ENCODE data around the gene GABBR2. TPM values are rescaled to one million over a fixed set of nuclear protein-coding genes. Genes with fewer than 3 reads are reported as not detected.
"Not testable (repeated sequence)": the region's sequence is repeated elsewhere in the genome, so short reads cannot be mapped to it uniquely, and the experiment has no call there.

Gene GABBR2
- total and polyA plus RNA-seq, 5 experiments from 2014 or later, result not detected

DNA sequence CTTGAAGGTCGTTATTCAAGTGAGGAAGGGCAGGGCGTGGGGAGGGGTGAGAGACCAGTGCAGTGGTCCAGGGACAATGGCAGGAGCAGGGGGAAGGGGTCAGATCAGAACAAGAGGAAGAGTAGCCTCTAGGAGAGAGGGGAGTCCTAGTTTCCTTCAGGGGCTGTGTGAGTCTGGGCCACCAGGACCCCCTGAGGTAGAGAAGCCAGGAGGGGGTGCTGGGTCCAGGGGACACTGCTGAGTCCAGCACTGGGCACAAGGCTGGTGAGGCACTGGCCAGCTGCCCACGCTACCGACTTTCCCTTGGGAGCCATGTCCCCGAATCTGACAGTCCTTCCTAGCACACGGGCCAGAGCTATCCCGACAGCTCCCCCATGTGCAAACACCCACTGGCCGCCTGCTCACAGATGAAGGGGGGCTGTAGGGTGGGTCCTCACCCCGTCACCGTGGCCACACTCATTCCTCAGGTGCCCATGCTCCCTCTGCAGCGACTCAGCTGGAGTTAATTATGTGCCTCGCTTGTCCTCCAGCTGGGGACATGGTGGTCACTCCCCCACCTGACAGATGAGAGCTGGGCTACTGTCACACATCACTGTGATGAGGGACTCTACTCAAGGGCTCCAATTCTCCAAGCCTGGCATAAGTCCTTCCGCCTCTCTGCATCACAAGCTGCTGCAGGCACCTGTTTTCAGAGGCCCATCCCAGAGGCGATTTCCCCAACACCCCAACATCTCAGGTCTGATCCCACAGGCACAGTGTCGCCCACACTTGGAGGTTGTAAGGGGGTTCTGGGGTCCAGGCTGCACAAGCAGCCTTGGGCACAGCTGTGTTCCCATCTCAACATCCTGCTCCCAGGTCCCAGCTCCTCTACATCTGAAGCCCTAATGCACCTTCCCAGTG, 115.1 kb downstream of the GABBR2 start:
- POLR2A ChIA-PET, result no interaction called here
- DNase-seq (no peak), ATAC-seq (no peak)
- Mint-ChIP-seq H3K27me3 (peaks cover 7 to 22% (median 15%) of the 10 kb centered on the region in 5 donors), H3K27ac (no peak overlapping the region), H3K4me3 (no peak overlapping the region), H3K9me3 (peaks cover 0 to 12% (median 0%) of the 10 kb centered on the region in 9 donors), H3K4me1 (no peaks in the 10 kb centered on the region), H3K36me3 (no peaks in the 10 kb centered on the region)

DNA sequence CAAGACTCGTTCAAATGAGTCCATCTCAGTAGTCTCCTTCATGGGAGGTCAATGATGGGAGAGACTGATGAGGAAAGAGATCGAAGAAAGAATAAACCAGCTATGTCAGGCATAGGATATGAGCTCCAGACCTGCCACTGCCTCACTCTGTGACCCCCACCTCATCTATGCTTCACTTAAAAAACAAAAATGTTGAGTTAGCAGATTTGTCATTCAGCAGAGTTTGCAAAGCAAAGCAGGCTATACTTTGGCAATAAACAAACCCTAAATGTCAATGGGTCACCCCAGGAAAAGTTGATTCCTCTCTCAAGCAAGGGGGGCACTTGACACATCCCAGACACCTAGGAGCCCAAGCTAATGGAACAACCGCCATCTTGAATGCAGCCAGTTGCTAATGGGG, 117.0 kb downstream of the GABBR2 start:
- Mint-ChIP-seq H3K9me3 (peaks cover 0 to 12% (median 0%) of the 10 kb centered on the region in 9 donors), H3K27ac (no peak overlapping the region), H3K27me3 (peaks cover 10 to 23% (median 15%) of the 10 kb centered on the region in 5 donors), H3K4me3 (no peak overlapping the region), H3K4me1 (no peaks in the 10 kb centered on the region), H3K36me3 (no peaks in the 10 kb centered on the region)
- ATAC-seq (no peak), DNase-seq (no peak)
- POLR2A ChIA-PET, result no interaction called here

DNA sequence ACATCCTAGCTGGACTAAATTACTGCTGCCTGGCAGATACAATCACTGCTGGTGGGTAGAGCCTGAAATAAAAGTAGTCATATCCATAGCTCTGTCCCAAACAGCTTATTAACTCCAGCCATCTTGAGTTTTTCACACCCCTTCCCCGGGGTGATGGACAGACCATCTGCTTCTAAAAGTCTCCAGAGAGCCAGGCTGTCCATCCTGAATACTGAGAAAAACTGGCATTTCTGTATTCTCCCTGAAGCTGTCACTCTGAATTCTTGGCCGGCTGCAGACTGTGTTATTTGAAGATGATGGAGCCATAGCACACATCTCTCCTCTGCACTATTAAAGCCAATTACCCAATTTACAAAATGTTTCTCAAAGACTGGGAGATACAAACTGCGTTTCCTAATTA, 118.6 kb downstream of the GABBR2 start:
- peaks cover 0 to 12% (median 0%) of the 10 kb centered on the region in 9 donors for H3K9me3 Mint-ChIP-seq
- H3K27me3 Mint-ChIP-seq, result peaks cover 10 to 27% (median 17%) of the 10 kb centered on the region in 5 donors
- POLR2A ChIA-PET, result no interaction called here
- no peak for DNase-seq
- no peaks in the 10 kb centered on the region for H3K4me1 Mint-ChIP-seq
- no peak overlapping the region for H3K4me3 Mint-ChIP-seq
- H3K36me3 Mint-ChIP-seq, result no peaks in the 10 kb centered on the region
- H3K27ac Mint-ChIP-seq, result no peak overlapping the region
- no peak for ATAC-seq

DNA sequence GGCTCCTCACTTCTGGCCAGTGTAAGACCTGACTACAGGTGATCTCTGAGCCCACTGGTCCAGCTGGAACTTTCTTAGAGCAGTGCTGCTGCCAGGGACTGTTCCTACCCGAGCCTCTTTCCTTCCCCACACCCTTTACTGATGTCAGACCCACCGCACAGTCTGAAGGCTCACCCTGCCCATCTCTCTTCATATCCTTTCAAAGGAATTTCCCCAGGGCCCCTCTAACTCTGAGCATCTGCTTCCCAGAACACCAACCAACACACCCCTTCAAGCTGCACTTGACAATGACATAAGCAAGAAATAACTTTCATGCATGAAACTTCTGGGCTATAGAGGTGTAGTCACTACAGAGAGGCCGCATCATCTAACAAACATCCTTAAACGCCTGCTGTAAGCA, 119.6 kb downstream of the GABBR2 start:
- DNase-seq (no peak), ATAC-seq (no peak)
- no peaks in the 10 kb centered on the region for H3K4me1 Mint-ChIP-seq
- no peak overlapping the region for H3K4me3 Mint-ChIP-seq
- POLR2A ChIA-PET, result no interaction called here
- no peak overlapping the region for H3K27ac Mint-ChIP-seq
- H3K36me3 Mint-ChIP-seq, result no peaks in the 10 kb centered on the region
- peaks cover 0 to 12% (median 2%) of the 10 kb centered on the region in 9 donors for H3K9me3 Mint-ChIP-seq
- H3K27me3 Mint-ChIP-seq, result peaks cover 14 to 31% (median 26%) of the 10 kb centered on the region in 5 donors

DNA sequence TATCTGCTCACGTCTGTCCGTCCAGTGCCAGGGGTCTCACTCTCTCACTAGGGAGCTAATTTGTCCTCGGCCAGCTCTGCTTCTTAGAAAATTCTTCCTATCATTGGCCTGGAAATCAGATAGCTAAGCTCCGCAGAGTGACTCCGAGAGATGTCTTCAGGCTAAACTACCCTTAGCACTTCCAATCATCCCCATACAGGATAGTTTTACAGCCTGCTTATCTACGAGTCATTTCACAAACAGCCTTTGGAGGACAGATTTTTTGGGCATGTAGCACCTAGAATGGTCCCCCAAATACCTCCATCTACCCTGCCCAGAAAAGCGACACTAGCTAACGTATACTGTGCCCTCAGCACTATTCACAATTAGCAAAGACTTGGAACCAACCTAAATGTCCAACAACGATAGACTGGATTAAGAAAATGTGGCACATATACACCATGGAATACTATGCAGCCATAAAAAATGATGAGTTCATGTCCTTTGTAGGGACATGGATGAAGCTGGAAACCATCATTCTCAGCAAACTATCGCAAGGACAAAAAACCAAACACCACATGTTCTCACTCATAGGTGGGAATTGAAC, 123.8 kb downstream of the GABBR2 start:
- POLR2A ChIA-PET, DNase-seq, H3K4me3 Mint-ChIP-seq, H3K36me3 Mint-ChIP-seq, H3K9me3 Mint-ChIP-seq, H3K27ac Mint-ChIP-seq, H3K4me1 Mint-ChIP-seq, ATAC-seq: not testable (repeated sequence)
- peaks cover 5 to 37% (median 22%) of the 10 kb centered on the region in 5 donors for H3K27me3 Mint-ChIP-seq

DNA sequence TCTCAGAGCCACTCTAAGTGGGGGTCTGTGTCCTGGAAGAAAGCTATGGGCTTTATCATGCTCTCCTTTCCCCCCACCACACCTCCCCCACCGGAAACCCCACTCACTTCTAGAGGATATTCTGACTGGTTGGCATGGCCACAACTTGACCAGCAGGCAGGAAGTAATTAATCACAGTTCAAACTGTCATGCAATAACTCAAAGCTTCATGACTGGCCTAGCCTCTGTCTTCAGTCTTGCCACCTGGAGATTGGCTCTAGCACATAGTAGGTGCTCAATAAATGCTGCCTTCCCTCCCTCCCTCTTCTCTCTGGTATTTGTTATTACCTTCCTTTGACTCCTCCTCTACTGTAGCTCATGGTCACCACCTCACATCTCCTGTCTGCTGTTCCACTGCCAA, 124.7 kb downstream of the GABBR2 start:
- Mint-ChIP-seq H3K9me3 (peaks cover 0 to 4% (median 0%) of the 10 kb centered on the region in 9 donors), H3K27me3 (peaks cover 6 to 37% (median 22%) of the 10 kb centered on the region in 5 donors), H3K36me3 (no peaks in the 10 kb centered on the region), H3K4me1 (no peaks in the 10 kb centered on the region), H3K4me3 (no peak overlapping the region), H3K27ac (no peak overlapping the region)
- POLR2A ChIA-PET, result no interaction called here
- ATAC-seq, result no peak
- DNase-seq, result no peak

DNA sequence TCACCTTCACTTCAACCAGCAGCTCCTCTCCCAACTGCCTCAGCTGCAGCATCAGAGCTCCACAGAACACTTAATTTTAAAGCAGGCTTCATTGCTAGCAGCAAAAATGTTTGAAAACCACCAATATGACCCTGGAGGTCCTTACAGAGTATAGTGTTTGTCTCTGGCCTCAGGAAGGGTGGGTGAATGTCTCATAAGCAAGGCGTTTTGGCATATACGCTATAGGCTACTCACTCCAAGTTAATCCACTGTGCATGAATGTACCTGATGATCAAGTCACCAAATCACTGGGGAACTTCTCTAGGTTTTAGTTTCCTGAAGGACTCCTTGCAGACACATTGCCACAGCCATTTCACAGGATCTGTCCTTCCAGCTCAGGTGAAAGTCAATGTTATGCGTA, 125.3 kb downstream of the GABBR2 start:
- no peak overlapping the region for H3K4me3 Mint-ChIP-seq
- H3K27ac Mint-ChIP-seq, result no peak overlapping the region
- peaks cover 9 to 43% (median 26%) of the 10 kb centered on the region in 5 donors for H3K27me3 Mint-ChIP-seq
- no peaks in the 10 kb centered on the region for H3K4me1 Mint-ChIP-seq
- H3K9me3 Mint-ChIP-seq, result peaks cover 0 to 4% (median 0%) of the 10 kb centered on the region in 9 donors
- POLR2A ChIA-PET, result no interaction called here
- no peak for ATAC-seq
- no peak for DNase-seq
- H3K36me3 Mint-ChIP-seq, result no peaks in the 10 kb centered on the region

DNA sequence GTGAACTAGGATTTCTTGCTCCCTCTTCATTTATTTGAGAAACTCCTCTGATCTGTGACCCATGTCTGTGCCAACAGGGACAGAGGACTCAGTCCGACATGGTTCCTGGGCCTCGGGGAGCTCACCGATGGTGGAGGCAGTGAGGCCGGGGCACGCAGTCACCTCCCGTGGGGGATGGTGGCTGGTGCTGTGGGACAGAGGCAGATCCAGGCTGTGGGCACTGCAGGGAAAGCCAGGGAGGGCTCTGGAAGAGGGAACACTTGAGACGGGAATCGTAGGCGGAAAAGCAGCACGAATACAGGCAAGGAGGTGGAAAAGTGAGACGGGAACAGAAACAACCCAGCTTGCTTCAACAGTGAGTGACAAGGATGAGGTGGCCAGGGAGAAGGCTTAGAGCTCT, 127.8 kb downstream of the GABBR2 start:
- H3K4me1 Mint-ChIP-seq, result peaks cover 5 to 8% (median 5%) of the 10 kb centered on the region in 4 donors
- POLR2A ChIA-PET, result no interaction called here
- no peak overlapping the region for H3K27ac Mint-ChIP-seq
- H3K4me3 Mint-ChIP-seq, result no peak overlapping the region
- peaks cover 20 to 67% (median 45%) of the 10 kb centered on the region in 5 donors for H3K27me3 Mint-ChIP-seq
- H3K36me3 Mint-ChIP-seq, result no peaks in the 10 kb centered on the region
- H3K9me3 Mint-ChIP-seq, result peaks cover 0 to 4% (median 0%) of the 10 kb centered on the region in 9 donors
- DNase-seq (no peak), ATAC-seq (no peak)

DNA sequence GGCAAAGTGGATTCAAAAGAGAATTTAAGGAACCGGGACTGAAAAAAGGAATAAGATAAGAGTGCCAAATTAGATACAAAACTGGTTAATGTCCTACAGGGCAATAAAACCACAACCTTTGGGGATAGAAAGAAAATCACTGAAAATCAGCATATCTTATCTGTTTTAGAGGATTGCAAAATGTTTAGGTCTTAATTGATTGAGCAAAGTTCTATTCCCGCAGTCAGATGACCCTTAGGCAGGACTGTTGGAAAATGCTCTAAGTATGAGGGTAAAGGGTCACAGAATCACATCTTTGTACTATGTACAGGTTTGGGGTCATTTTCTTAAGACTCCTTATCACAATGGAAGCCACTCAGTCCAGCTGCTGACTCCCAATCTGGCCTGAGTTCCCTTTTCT, 129.0 kb downstream of the GABBR2 start:
- ATAC-seq (no peak), DNase-seq (no peak)
- Mint-ChIP-seq H3K27me3 (peaks cover 20 to 64% (median 41%) of the 10 kb centered on the region in 5 donors), H3K4me1 (peaks cover 14 to 17% (median 15%) of the 10 kb centered on the region in 4 donors), H3K9me3 (peaks cover 0 to 2% (median 0%) of the 10 kb centered on the region in 9 donors), H3K4me3 (no peak overlapping the region), H3K27ac (no peak overlapping the region), H3K36me3 (no peaks in the 10 kb centered on the region)
- POLR2A ChIA-PET, result no interaction called here

DNA sequence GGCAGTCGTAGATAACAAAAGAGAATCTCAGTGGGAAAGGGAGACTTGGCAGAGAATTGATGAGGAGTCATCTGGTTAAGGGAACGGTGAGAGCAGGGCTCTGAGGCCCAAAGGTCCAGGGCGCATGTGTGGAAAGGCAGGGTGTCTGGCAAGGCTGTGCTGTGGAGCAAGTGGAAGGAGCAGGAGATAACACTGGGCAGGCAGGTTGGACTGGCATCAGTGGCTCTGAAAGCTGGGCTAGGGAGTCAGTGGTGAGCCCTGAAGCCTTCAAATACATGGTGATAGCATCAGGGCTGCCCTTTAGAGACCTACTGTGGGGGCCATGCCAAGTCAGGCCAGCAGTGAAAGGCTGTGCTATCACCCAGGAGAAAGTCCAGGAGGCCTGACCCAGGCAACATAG, 131.3 kb downstream of the GABBR2 start:
- ATAC-seq (no peak), DNase-seq (no peak)
- H3K27ac Mint-ChIP-seq, result no peak overlapping the region
- no peaks in the 10 kb centered on the region for H3K36me3 Mint-ChIP-seq
- POLR2A ChIA-PET, result no interaction called here
- H3K4me1 Mint-ChIP-seq, result peaks cover 14 to 17% (median 15%) of the 10 kb centered on the region in 4 donors
- peaks cover 20 to 54% (median 37%) of the 10 kb centered on the region in 5 donors for H3K27me3 Mint-ChIP-seq
- H3K4me3 Mint-ChIP-seq, result no peak overlapping the region
- H3K9me3 Mint-ChIP-seq, result peaks cover 0 to 2% (median 0%) of the 10 kb centered on the region in 9 donors

DNA sequence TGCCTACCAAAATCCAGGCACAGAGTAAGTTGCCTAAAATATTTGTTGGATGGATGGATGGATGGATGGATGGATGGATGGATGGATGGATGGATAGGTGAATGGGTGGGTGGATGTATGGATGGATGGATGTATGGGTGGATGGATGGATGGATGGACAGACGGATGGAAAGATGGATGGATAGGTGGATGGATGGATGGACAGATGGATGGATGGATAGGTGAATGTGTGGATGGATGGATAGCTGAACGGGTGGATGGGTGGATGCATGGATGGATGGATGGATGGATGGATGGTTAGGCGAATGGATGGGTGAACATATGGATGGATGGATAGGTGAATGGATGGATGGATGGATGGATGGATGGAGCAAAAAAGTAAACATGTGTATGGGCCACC, 131.9 kb downstream of the GABBR2 start:
- no peak for ATAC-seq
- POLR2A ChIA-PET, result no interaction called here
- Mint-ChIP-seq H3K4me1 (peaks cover 14 to 17% (median 16%) of the 10 kb centered on the region in 4 donors), H3K27me3 (peaks cover 20 to 54% (median 37%) of the 10 kb centered on the region in 5 donors), H3K4me3 (no peak overlapping the region), H3K36me3 (no peaks in the 10 kb centered on the region), H3K27ac (no peak overlapping the region), H3K9me3 (peaks cover 0 to 2% (median 0%) of the 10 kb centered on the region in 9 donors)
- no peak for DNase-seq

DNA sequence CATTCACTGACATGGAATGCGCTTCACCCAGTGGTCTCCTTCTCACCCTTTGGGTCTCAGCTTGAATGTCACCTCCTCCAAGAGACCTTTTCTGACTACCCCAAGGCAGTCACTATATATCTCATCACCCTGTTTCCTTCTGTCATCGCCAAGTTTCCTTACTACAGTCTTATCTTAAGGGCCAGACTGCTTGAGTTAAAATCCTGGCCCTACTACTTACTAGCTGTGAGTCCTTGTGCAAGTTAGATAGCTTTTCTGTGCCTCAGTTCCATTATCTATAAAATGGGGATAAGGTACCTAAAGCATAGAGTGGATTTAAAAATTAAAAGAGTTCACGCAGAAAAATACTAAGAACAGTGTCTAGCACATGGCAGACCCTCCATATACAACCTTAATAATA, 132.4 kb downstream of the GABBR2 start:
- Mint-ChIP-seq H3K4me1 (peaks cover 14 to 17% (median 16%) of the 10 kb centered on the region in 4 donors), H3K9me3 (peaks cover 0 to 2% (median 0%) of the 10 kb centered on the region in 9 donors), H3K36me3 (no peaks in the 10 kb centered on the region), H3K27me3 (peaks cover 20 to 54% (median 37%) of the 10 kb centered on the region in 5 donors), H3K4me3 (peak overlapping the region in 2 of 10 donors; percentile 2 to 4), H3K27ac (no peak overlapping the region)
- ATAC-seq (no peak), DNase-seq (no peak)
- POLR2A ChIA-PET, result no interaction called here

All from naive thymus-derived CD8-positive, alpha-beta T cell (primary cell).